Small intestine (tissue), 7 donors: ENCODE data around the gene PGAM2. TPM values are rescaled to one million over a fixed set of nuclear protein-coding genes. Genes with fewer than 3 reads are reported as not detected.
A peak's percentile ranks its signal among the peaks of the same experiment; 100 is the strongest.
"Not testable (repeated sequence)": the region's sequence is repeated elsewhere in the genome, so short reads cannot be mapped to it uniquely, and the experiment has no call there.

ENCODE experiments used
- DNase-seq, 2 donors: peaks; one replicate each; pipeline versions ENCODE4 v3.0.0 to v3.0.0-alpha.2; 2013
- FAIRE-seq: peaks from 2 replicates; lab custom pipeline; 2012; peaks lifted over from hg19 to GRCh38; lab: Jason Lieb, UNC
- H3K27ac ChIP-seq, 3 donors: one replicate each; pipeline ENCODE4 v1.5.1; 2013; ENCODE audit warnings: low read length in 2 of 3, mild to moderate bottlenecking in 2 of 3, control low read depth in 1 of 3, inconsistent platforms in 1 of 3, low read depth in 1 of 3, moderate library complexity in 1 of 3
- H3K27me3 ChIP-seq, 3 donors: one replicate each; pipeline ENCODE4 v1.6.1; 2013; ENCODE audit warnings: low read length in 3 of 3, inconsistent platforms in 1 of 3; ENCODE audit not compliant: control insufficient read depth in 3 of 3, insufficient read depth in 3 of 3
- H3K36me3 ChIP-seq, 3 donors: one replicate each; pipeline ENCODE4 v1.6.1; 2013; ENCODE audit warnings: low read length in 3 of 3, inconsistent platforms in 1 of 3, low read depth in 1 of 3, mild to moderate bottlenecking in 1 of 3, moderate library complexity in 1 of 3; ENCODE audit not compliant: control insufficient read depth in 3 of 3, insufficient read depth in 2 of 3
- H3K4me1 ChIP-seq, 3 donors: one replicate each; pipeline ENCODE4 v1.6.1; 2013; ENCODE audit warnings: low read length in 2 of 3, inconsistent platforms in 1 of 3, low read depth in 1 of 3, mild to moderate bottlenecking in 1 of 3, moderate library complexity in 1 of 3; ENCODE audit not compliant: control insufficient read depth in 3 of 3, insufficient read depth in 2 of 3
- H3K4me3 ChIP-seq, 3 donors: one replicate each; pipeline ENCODE4 v1.5.1; 2013; ENCODE audit warnings: low read length in 3 of 3, control low read depth in 1 of 3, inconsistent platforms in 1 of 3, low read depth in 1 of 3, mild to moderate bottlenecking in 1 of 3, moderate library complexity in 1 of 3
- H3K9me3 ChIP-seq, 2 donors: one replicate each; pipeline ENCODE4 v1.6.1; 2013; ENCODE audit warnings: low read depth in 1 of 2, low read length in 1 of 2; ENCODE audit not compliant: control insufficient read depth in 2 of 2, insufficient read depth in 1 of 2
- WGBS, 3 donors: extraction: QIAGEN DNeasy Blood & Tissue Kit; methylation state at CpG; one replicate each; pipeline ENCODE4 v1.1.7; 2013; 5-methylcytosine and 5-hydroxymethylcytosine counted together
- polyA plus RNA-seq, 4 donors: library from polyadenylated mRNA; stranded (reverse) in 3 of 4; unstranded in 1 of 4; fragments of 200-250 nt in 3 of 4; fragments of 120-200 nt in 1 of 4; gene quantifications; one replicate each; pipeline versions ENCODE4 v1.2.1 to v1.2.3, GENCODE V29; 2013
- donor health status: healthy with polysubstance abuse.
- donor health status: control.
- donor health status: control.
- donor health status: Bipolar disorder and iron deficiency.
- donor health status: healthy.

PGAM2 gene
- polyA plus RNA-seq, 4 donors: 1.00 to 5.7 (median 2.1) TPM

DNA sequence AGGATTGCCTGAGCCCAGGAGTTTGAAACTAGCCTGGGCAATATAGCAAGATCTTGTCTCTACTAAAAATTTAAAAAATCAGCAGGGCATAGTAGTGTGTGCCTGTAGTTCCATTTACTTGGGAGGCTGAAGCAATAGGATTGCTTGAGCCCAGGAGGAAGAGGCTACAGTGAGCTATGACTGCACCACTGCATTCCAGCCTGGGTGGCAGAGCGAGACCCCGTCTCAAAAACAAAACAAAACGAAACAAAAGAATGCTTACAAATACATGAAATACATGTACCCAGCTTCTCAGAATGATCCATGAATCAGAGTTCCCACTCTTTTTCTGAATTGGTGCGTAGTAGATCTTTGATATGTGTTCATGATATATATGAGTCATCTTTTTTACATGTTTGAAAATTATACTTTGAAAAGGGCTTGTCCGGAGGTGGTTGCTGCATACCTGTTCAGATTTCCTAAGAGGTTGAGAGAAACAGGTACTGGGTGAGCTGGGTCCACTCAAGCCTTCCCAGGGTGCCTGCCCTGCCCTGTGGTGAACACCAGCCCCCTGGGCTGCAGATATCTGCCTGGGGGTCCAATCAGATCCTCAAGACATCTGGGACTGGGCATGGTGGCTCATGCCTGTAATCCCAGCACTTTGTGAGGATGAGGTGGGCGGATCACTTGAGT is 42.4 kb downstream of the PGAM2 start:
- WGBS, 3 donors: 62 to 76% (median 71%) methylated on average over 6 of the region's 6 CpGs

DNA sequence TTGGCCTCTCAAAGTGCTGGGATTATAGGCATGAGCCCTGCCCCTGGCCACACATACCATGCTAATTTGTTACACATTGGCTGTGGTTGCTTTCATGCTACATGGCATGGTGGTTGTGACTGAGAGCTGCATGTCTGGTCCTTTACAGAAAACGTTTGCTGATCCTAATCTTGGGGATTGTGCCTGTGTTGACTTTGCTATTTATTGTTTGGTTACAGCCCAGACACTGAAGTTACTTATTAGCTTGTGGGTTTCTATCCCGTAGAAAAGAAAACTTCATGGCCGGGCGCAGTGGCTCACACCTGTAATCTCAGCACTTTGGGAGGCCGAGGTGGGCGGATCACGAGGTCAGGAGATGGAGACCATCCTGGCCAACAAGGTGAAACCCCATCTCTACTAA is 43.3 kb downstream of the PGAM2 start:
- not testable (repeated sequence) for H3K4me3 ChIP-seq, H3K4me1 ChIP-seq, DNase-seq, H3K27me3 ChIP-seq, H3K27ac ChIP-seq, H3K9me3 ChIP-seq, FAIRE-seq, H3K36me3 ChIP-seq
- WGBS, 3 donors: 10 to 62% (median 37%) methylated on average over 6 of the region's 7 CpGs

More for the DNA sequence above, 42.4 kb downstream of the PGAM2 start:
- H3K4me1 ChIP-seq, DNase-seq, H3K27ac ChIP-seq, H3K4me3 ChIP-seq, FAIRE-seq, H3K9me3 ChIP-seq, H3K27me3 ChIP-seq, H3K36me3 ChIP-seq: not testable (repeated sequence)

DNA sequence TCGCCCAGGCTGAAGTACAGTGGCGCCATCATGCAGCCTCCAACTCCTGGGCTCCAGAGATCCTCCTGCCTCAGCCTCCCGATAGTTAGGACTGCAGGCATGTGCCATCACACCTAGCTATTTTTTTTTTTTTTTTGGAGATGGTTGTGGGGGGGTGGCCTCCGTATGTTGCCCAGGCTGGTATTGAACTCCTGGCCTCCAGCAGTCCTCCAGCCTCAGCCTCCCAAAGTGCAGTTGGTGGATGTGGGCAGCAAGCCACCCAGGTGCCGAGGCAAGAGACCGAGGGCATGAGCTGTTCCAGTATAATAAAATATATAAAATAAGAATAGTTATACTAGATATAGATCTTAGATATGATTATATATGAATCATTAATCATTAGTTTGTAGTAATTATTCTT is 45.5 kb downstream of the PGAM2 start:
- H3K27ac ChIP-seq: peak overlapping the region in 1 of 3 donors; percentile 63
- not testable (repeated sequence) for FAIRE-seq, H3K9me3 ChIP-seq, H3K4me1 ChIP-seq, H3K36me3 ChIP-seq, H3K4me3 ChIP-seq, H3K27me3 ChIP-seq, DNase-seq
- WGBS, 3 donors: 61 to 86% (median 70%) methylated on average over 4 to 6 of the region's 6 CpGs

DNA sequence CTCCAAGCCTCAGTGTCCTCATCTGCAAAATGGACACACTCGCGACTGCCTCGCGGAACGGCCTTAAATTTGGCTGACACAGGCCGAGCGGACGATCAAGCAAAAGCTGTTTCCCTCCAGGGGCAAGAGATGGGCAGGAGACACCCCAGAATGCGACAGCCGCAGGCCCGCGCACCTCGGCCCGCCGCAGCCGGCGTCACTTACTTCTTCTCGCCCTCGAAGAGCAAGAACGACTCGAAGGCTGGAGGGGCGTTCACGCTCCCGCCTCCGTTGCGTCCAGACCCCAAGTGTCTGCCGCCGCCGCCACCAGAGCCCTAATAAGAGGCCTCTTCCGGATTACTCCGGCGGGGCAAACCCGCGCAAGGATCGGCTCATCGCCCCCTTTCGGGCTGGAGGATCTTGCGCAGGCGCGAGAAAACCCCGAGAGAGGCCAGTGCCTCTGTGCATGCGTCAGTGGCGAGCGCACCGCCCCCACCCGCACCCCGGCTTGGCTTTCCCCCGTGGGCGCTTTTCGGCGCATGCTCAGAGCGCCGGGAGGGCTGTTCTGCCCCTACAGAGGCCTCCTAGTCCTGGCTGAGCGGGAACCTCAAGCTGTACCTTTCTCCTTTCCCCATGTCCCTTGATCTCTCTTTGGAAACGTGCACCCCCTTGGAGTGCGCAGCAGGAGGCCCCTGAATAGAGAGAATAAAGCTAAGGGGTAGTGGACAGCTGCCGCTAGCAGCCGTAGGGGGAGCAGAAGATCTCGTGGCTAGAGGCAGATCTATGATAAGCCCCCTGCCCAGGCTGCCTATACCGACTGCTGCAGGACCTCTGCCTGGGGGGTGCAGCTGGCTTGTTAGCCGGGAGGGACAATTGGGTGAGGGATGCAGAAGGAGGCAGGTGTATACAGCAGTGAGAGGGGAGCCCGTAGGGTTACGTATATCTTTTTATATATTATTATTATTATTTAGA is 46.2 kb downstream of the PGAM2 start:
- not testable (repeated sequence) for H3K9me3 ChIP-seq, H3K27me3 ChIP-seq, H3K4me1 ChIP-seq, H3K36me3 ChIP-seq, FAIRE-seq
- 1 to 4% (median 1%) methylated on average over 56 to 63 of the region's 63 CpGs for WGBS, 3 donors
- Histone ChIP-seq H3K4me3 (peak overlapping the region; percentile 67 to 83 (median 70)), H3K27ac (peak overlapping the region in 2 of 3 donors; percentile 63 to 79)
- DNase-seq: peak; percentile 96 to 99

DNA sequence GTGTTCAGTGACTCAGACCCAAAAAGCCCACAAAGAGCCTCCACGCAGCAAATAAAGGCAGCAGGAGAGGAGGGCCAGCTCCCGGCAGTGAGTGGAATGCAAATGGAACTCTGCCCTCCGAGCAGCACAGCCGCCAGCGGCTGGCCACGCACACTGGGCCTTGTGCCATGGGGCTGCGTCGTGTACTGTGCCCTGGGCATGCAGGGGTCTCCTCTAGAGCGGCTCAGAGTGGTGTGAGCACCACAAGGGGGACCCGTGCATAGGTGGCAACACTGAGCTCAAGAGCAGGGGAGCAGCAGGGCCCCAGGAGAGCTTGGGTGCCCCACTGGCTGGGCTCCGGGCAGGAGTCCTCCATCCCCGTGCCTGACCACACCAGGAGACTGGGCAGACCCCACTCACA is 50.3 kb downstream of the PGAM2 start:
- not testable (repeated sequence) for H3K27me3 ChIP-seq, FAIRE-seq
- 87 to 90% (median 87%) methylated on average over 3 to 10 of the region's 12 CpGs for WGBS, 3 donors

More for the DNA sequence above, 50.3 kb downstream of the PGAM2 start:
- not testable (repeated sequence) for H3K27ac ChIP-seq, H3K36me3 ChIP-seq, H3K9me3 ChIP-seq, DNase-seq, H3K4me1 ChIP-seq, H3K4me3 ChIP-seq

Other genes with a start within 250 kb of the PGAM2 start
- gene MRPS24, start 196.1 kb downstream of the PGAM2 start, polyA plus RNA-seq: 100 to 1,000 TPM in 3 of 4 donors, 10 to 100 TPM in 1; 88.9 to 174 (median 134) TPM
- 10 to 100 TPM; 22.5 to 56.4 (median 45.8) TPM for gene URGCP, start 159.0 kb downstream of the PGAM2 start, polyA plus RNA-seq
- 10 to 100 TPM; 10.2 to 13.6 (median 11.8) TPM for gene UBE2D4, start 139.1 kb downstream of the PGAM2 start, polyA plus RNA-seq
- under 1 TPM in 1 of 4 donors, not detected in 3; 0.80 TPM for gene SPDYE1, start 67.7 kb downstream of the PGAM2 start, polyA plus RNA-seq
- gene DBNL, start 20.9 kb downstream of the PGAM2 start, polyA plus RNA-seq: 10 to 100 TPM; 64.7 to 97.5 (median 67.9) TPM
- gene POLM, start 17.0 kb upstream of the PGAM2 start, polyA plus RNA-seq: 10 to 100 TPM; 13.8 to 21.9 (median 18.4) TPM
- gene AEBP1, start 38.8 kb upstream of the PGAM2 start, polyA plus RNA-seq: 10 to 100 TPM in 2 of 4 donors, 1 to 10 TPM in 2; 1.3 to 34.8 (median 6.8) TPM
- 10 to 100 TPM; 13.6 to 82.4 (median 42.4) TPM for gene POLD2, start 58.0 kb upstream of the PGAM2 start, polyA plus RNA-seq
- 10 to 100 TPM in 1 of 4 donors, under 1 TPM in 2, not detected in 1; 0.21 to 13.5 (median 0.36) TPM for gene MYL7, start 75.8 kb upstream of the PGAM2 start, polyA plus RNA-seq
- 1 to 10 TPM in 1 of 4 donors, under 1 TPM in 1, not detected in 2; 0.85 to 1.1 TPM for gene GCK, start 123.9 kb upstream of the PGAM2 start, polyA plus RNA-seq
- gene YKT6, start 135.4 kb upstream of the PGAM2 start, polyA plus RNA-seq: 10 to 100 TPM; 57.7 to 73.7 (median 64.2) TPM